NCI-H2107 (cell line): ENCODE data around the gene DMKN.

Experiments
- DNase-seq: peaks from one replicate; lab custom pipeline; 2025; lab: John Stamatoyannopoulos, UW

Gene DMKN

GRCh38 chr19:35513628-35514281, at the start of gene DMKN:
Gene DMKN (minus strand): TSS chr19:35513649. CDS start chr19:35513475, 174 bp downstream.
- DNase-seq: no peak

- no peak for DNase-seq
Observed at GRCh38 chr19:35562776-35563175, 49.3 kb upstream of the DMKN start.

GRCh38 chr19:35562336-35562735, 48.9 kb upstream of the DMKN start:
- DNase-seq: no peak

GRCh38 chr19:35561436-35561835, 48.0 kb upstream of the DMKN start:
- no peak for DNase-seq

- DNase-seq: no peak
Observed at GRCh38 chr19:35560677-35561076, 47.2 kb upstream of the DMKN start.

GRCh38 chr19:35560271-35560670, 46.8 kb upstream of the DMKN start:
- DNase-seq: no peak

- DNase-seq: no peak
Observed at GRCh38 chr19:35559781-35560180, 46.3 kb upstream of the DMKN start.

- no peak for DNase-seq
Observed at GRCh38 chr19:35559281-35559659, 45.8 kb upstream of the DMKN start.

GRCh38 chr19:35558400-35559280, 45.2 kb upstream of the DMKN start:
- no peak for DNase-seq

- DNase-seq: no peak
Observed at GRCh38 chr19:35557539-35558399, 44.3 kb upstream of the DMKN start.

- no peak for DNase-seq
Observed at GRCh38 chr19:35556846-35557538, 43.5 kb upstream of the DMKN start.

- DNase-seq: no peak
Observed at GRCh38 chr19:35556025-35556590, 42.7 kb upstream of the DMKN start.

GRCh38 chr19:35555301-35556005, 42.0 kb upstream of the DMKN start:
- DNase-seq: no peak

- DNase-seq: no peak
Observed at GRCh38 chr19:35554076-35554475, 40.6 kb upstream of the DMKN start.

GRCh38 chr19:35553385-35554000, 40.0 kb upstream of the DMKN start:
- no peak for DNase-seq

- no peak for DNase-seq
Observed at GRCh38 chr19:35552534-35553384, 39.3 kb upstream of the DMKN start.

GRCh38 chr19:35551091-35551810, 37.8 kb upstream of the DMKN start:
- DNase-seq: no peak

- no peak for DNase-seq
Observed at GRCh38 chr19:35549879-35550523, 36.6 kb upstream of the DMKN start.
